HG02678 (cell line): Measurements from ENCODE around the gene ZNF384.

ENCODE experiments used
- ATAC-seq: cut with Tn5 transposase; IDR thresholded peaks from one replicate; pipeline ENCODE4 v1.9.1; 2021; ENCODE audit warnings: mild to moderate bottlenecking, moderate library complexity; ENCODE audit not compliant: unreplicated experiment

ZNF384 gene

GRCh38 chr12:6630736-6631135 is 58.4 kb downstream of the ZNF384 start:
- ATAC-seq = no peak

- ATAC-seq = no peak
These were observed 61.6 kb downstream of the ZNF384 start for GRCh38 chr12:6627616-6628015.

- ATAC-seq = no peak
These were observed 62.4 kb downstream of the ZNF384 start for GRCh38 chr12:6626654-6627283.

- peak; percentile 28 for ATAC-seq
These were observed 68.3 kb downstream of the ZNF384 start for GRCh38 chr12:6620885-6621274.

- ATAC-seq = peak; percentile 75
These were observed 68.9 kb downstream of the ZNF384 start for GRCh38 chr12:6620137-6620884.

GRCh38 chr12:6618483-6619225 is 70.5 kb downstream of the ZNF384 start:
- no peak for ATAC-seq
